Spleen (tissue), 11 donors: ENCODE results near the gene GSX1. TPM values are rescaled to one million over a fixed set of nuclear protein-coding genes. Genes with fewer than 3 reads are reported as not detected.

Source experiments
- DNase-seq: peaks from one replicate; pipeline ENCODE4 v3.0.0-alpha.2; 2020
- H3K27ac ChIP-seq, 8 donors: fragments of 200-600 bp; sonication (generic) in 7 of 8; 1 replicate in 4 of 8; 2 replicates in 4 of 8; pipeline versions ENCODE4 v1.5.0 to v1.8.0; 2016 to 2021; ENCODE audit warnings: inconsistent platforms in 4 of 8, mild to moderate bottlenecking in 4 of 8, moderate library complexity in 1 of 8
- H3K27me3 ChIP-seq, 7 donors: fragments of 200-600 bp; sonication (generic) in 6 of 7; replicated peaks in 1 of 7; 1 replicate in 4 of 7; 2 replicates in 3 of 7; pipeline versions ENCODE4 v1.5.0 to v1.8.0; 2016 to 2021; ENCODE audit warnings: inconsistent platforms in 3 of 7, mild to moderate bottlenecking in 1 of 7
- H3K36me3 ChIP-seq, 6 donors: fragments of 200-600 bp; sonication (generic) in 5 of 6; 1 replicate in 4 of 6; 2 replicates in 2 of 6; pipeline versions ENCODE4 v1.5.0 to v1.8.0; 2016 to 2021; ENCODE audit warnings: inconsistent platforms in 2 of 6
- H3K4me1 ChIP-seq, 6 donors: fragments of 200-600 bp; sonication (generic) in 5 of 6; 1 replicate in 3 of 6; 2 replicates in 3 of 6; pipeline versions ENCODE4 v1.5.0 to v1.8.0; 2016 to 2021; ENCODE audit warnings: inconsistent platforms in 3 of 6
- H3K4me3 ChIP-seq, 8 donors: fragments of 200-600 bp; sonication (generic) in 7 of 8; 1 replicate in 4 of 8; 2 replicates in 4 of 8; pipeline versions ENCODE4 v1.5.0 to v1.8.0; 2016 to 2021; ENCODE audit warnings: inconsistent platforms in 4 of 8, mild to moderate bottlenecking in 4 of 8, moderate library complexity in 2 of 8
- H3K9me3 ChIP-seq, 8 donors: fragments of 200-600 bp; sonication (generic) in 7 of 8; 1 replicate in 4 of 8; 2 replicates in 4 of 8; pipeline versions ENCODE4 v1.5.0 to v1.8.0; 2016 to 2021; ENCODE audit warnings: inconsistent platforms in 4 of 8
- POLR2A ChIP-seq, 3 donors: fragments of 450-650 bp; IDR thresholded peaks; one replicate each; pipeline ENCODE4 v1.5.1; 2017; ENCODE audit warnings: antibody characterized with exemption in 3 of 3, mild to moderate bottlenecking in 1 of 3
- POLR2AphosphoS5 ChIP-seq, 3 donors: sonication (generic); formaldehyde crosslinking; IDR thresholded peaks; one replicate each; pipeline ENCODE4 v1.5.1; 2017; ENCODE audit warnings: antibody characterized with exemption in 3 of 3
- WGBS, 5 donors: extraction: QIAGEN DNeasy Blood & Tissue Kit in 3 of 5; methylation state at CpG; one replicate each; pipeline versions ENCODE4 v1.1.5 to v1.1.7; 2013 to 2018; 5-methylcytosine and 5-hydroxymethylcytosine counted together
- intact Hi-C: fragments of 100-400 bp; cut with DNase I; formaldehyde crosslinking; loops from one replicate; pipeline ENCODE4 v1.15.0; 2023; ENCODE audit warnings: low total_unique reads
- polyA plus RNA-seq, 3 donors: library from polyadenylated mRNA; stranded (reverse); fragments of 200-250 nt; gene quantifications; one replicate each; pipeline ENCODE4 v1.2.1, GENCODE V29; 2013
- total RNA-seq, 7 donors: library from RNA; depleted of rRNA in 3 of 7; stranded (reverse); fragments of >200 nt in 3 of 7; fragmentation: NEBNext Ultra II Directional in 4 of 7; extraction: Animal tissue kit (Norgen Biotek cat#: 25700) in 4 of 7; gene quantifications; one replicate each; pipeline versions ENCODE4 v1.1.0 to v1.2.1, GENCODE V29; 2016 to 2021
- TF ChIP-seq, protein P1 (sequence below), 11 experiments: fragments of 200-600 bp in 7 of 11; fragments of 450-650 bp in 4 of 11; sonication (generic) in 4 of 11; IDR thresholded peaks in 8 of 11; conservative IDR thresholded peaks in 3 of 11; 1 replicate in 7 of 11; 2 replicates in 4 of 11; pipeline versions ENCODE4 v1.4.0 to v1.8.0; 2016 to 2021; ENCODE audit warnings: antibody characterized with exemption in 11 of 11, inconsistent platforms in 4 of 11, mild to moderate bottlenecking in 1 of 11
- donor health status: healthy with polysubstance abuse.
- donor health status: DM: no; HTN: no; CAD: no; lungs with moderate emphysema.
- donor health status: DM: no; HTN: no; CAD: no.
- donor health status: Bipolar disorder and iron deficiency.
- donor health status: healthy.
- donor health status: DM: no; HTN: no; CAD: no.
- donor health status: DM: yes; HTN: yes; CAD: no.

The GSX1 gene
- total and polyA plus RNA-seq, 10 donors, result not detected

DNA sequence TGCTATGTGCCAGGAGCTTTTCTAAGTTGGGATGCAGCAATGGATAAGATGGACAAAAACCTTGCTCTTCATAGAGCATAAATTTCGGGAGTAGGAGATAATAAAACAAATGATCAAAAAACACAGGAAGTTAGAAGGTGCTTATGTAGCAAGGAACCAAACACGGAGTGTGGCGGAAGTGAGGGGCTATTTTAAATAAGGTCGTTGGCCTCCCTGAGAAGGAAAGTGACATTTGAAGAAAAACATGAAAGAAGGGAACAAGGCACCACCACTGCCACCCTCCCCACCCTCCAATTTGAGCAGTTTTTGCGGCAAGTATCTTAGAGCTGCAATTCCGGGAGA, 3.2 kb upstream of the GSX1 start:
- intact Hi-C loops, result no loop called here

DNA sequence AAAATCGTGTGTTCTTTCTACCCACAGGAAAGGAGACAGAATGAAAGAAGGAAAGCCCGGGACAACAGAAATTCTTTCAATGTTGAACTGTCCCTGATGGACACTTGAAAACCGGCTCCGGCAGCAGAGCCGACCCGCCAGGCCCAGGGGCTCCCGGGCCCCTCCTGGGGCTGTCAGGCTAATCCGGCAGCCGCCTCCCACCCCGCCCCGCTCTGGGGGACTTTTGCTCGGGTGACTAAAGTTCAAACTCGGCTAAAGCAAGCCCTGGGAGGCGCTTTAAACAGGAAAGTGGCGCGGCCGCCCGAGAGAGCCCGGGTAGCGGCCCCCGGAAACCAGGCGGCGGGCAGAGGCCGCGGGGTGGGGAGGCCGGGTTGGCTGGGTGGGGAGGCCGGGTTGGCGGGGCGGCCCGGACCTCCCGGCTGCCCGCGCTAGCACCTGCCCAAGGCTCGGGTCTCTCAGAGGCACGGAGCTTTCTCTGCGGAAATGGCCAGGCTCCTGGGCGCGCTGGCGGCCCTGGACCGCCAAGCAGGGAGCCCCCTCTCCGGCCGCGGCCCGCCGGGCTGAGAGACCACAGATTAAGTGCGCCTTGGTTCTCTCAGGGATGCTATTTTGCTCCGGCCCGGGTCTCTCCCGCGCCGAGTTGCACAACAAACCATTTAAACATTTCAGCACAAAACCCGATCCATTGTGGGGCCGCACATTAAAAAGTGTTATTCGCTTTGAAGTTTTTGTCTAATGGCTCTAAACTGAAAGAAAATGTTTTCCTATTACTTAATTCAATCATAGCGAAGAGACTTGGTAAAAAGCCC, 2.6 kb upstream of the GSX1 start:
- Histone ChIP-seq H3K4me3 (peak overlapping the region; percentile 2 to 62 (median 26)), H3K9me3 (peaks cover 0 to 13% (median 0%) of the 10 kb centered on the region in 8 donors), H3K4me1 (peaks cover 17 to 56% (median 40%) of the 10 kb centered on the region in 6 donors), H3K36me3 (no peaks in the 10 kb centered on the region), H3K27me3 (peaks cover 14 to 88% (median 73%) of the 10 kb centered on the region in 7 donors), H3K27ac (no peak overlapping the region)
- 1 to 3% (median 2%) methylated on average over 36 to 55 of the region's 55 CpGs for WGBS, 5 donors
- no peak for DNase-seq
- TF ChIP-seq POLR2A (IDR thresholded peaks at IDR 0.05) (no peak), POLR2AphosphoS5 (IDR thresholded peaks at IDR 0.05) (no peak)
- TF ChIP-seq, protein P1, sequence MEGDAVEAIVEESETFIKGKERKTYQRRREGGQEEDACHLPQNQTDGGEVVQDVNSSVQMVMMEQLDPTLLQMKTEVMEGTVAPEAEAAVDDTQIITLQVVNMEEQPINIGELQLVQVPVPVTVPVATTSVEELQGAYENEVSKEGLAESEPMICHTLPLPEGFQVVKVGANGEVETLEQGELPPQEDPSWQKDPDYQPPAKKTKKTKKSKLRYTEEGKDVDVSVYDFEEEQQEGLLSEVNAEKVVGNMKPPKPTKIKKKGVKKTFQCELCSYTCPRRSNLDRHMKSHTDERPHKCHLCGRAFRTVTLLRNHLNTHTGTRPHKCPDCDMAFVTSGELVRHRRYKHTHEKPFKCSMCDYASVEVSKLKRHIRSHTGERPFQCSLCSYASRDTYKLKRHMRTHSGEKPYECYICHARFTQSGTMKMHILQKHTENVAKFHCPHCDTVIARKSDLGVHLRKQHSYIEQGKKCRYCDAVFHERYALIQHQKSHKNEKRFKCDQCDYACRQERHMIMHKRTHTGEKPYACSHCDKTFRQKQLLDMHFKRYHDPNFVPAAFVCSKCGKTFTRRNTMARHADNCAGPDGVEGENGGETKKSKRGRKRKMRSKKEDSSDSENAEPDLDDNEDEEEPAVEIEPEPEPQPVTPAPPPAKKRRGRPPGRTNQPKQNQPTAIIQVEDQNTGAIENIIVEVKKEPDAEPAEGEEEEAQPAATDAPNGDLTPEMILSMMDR (IDR thresholded peaks at IDR 0.05 in 8 of 11, conservative IDR thresholded peaks at IDR 0.05 in 3 of 11), result no peak
- intact Hi-C loops, result no loop called here

More for the DNA sequence above, 3.2 kb upstream of the GSX1 start:
- Histone ChIP-seq H3K27ac (no peak overlapping the region), H3K36me3 (no peaks in the 10 kb centered on the region), H3K4me3 (peak overlapping the region in 5 of 8 donors; percentile 22 to 62 (median 38)), H3K27me3 (peaks cover 13 to 82% (median 68%) of the 10 kb centered on the region in 7 donors), H3K9me3 (peaks cover 0 to 14% (median 0%) of the 10 kb centered on the region in 8 donors), H3K4me1 (peaks cover 17 to 53% (median 40%) of the 10 kb centered on the region in 6 donors)
- DNase-seq, result no peak
- TF ChIP-seq POLR2A (IDR thresholded peaks at IDR 0.05) (no peak), POLR2AphosphoS5 (IDR thresholded peaks at IDR 0.05) (no peak)
- TF ChIP-seq, protein P1 (IDR thresholded peaks at IDR 0.05 in 8 of 11, conservative IDR thresholded peaks at IDR 0.05 in 3 of 11), result no peak
- 7 to 12% (median 9%) methylated on average over 6 of the region's 6 CpGs for WGBS, 5 donors

DNA sequence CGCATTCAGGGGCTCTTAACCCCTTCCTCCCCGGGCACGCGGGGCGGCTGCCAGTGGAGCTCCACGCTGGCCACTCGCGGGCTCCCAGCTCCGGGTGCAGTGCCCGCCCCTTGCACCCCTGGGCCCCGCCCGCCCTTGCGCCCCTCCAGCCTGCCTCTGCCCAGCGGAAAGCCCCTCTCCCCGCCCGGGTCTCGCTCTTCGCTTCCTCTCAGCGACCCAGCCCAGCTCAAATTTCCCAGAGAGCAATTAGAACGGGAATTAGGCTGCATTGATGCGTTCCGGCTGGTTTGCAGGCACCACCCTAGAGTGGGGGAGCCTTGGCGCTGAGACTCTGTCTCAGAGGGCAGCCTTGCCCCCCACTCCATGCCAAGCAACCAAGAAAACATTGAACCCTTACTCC, 1.8 kb upstream of the GSX1 start:
- H3K4me3 ChIP-seq, result peak overlapping the region in 6 of 8 donors; percentile 32 to 62 (median 36)
- 5 to 10% (median 7%) methylated on average over 21 to 23 of the region's 23 CpGs for WGBS, 5 donors
- no peaks in the 10 kb centered on the region for H3K36me3 ChIP-seq
- H3K4me1 ChIP-seq, result peaks cover 17 to 56% (median 40%) of the 10 kb centered on the region in 6 donors
- peaks cover 14 to 96% (median 82%) of the 10 kb centered on the region in 7 donors for H3K27me3 ChIP-seq
- peaks cover 0 to 6% (median 0%) of the 10 kb centered on the region in 8 donors for H3K9me3 ChIP-seq
- intact Hi-C loops, result no loop called here
- DNase-seq, result no peak
- TF ChIP-seq, protein P1 (IDR thresholded peaks at IDR 0.05 in 8 of 11, conservative IDR thresholded peaks at IDR 0.05 in 3 of 11), result no peak
- no peak for TF ChIP-seq POLR2AphosphoS5 (IDR thresholded peaks at IDR 0.05)
- H3K27ac ChIP-seq, result no peak overlapping the region
